ENCODE measurements around the gene TTL.
"Not testable (repeated sequence)": the region's sequence is repeated elsewhere in the genome, so short reads cannot be mapped to it uniquely, and the experiment has no call there.

DNA sequence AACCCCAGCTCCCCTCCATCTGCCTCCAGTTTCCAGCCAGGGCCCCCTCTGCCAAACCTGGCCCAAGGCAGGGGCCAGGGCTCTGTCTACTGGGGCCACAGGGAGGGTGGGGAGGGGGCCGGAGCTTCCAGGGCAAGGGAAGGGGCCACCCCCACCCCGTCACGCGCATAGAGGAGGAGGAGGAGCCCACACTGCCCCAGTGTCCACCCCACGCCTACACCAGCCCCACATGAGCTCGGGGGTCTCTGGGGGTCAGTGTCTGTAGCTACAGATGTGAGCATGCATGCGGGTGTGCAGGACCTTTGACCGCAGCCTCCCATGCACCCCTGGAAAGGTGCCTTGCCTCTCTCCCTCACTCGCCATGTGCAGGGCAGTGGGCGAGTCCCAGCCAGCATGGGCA, 45.0 kb upstream of the TTL start:
- TF ChIP-seq, protein P1, sequence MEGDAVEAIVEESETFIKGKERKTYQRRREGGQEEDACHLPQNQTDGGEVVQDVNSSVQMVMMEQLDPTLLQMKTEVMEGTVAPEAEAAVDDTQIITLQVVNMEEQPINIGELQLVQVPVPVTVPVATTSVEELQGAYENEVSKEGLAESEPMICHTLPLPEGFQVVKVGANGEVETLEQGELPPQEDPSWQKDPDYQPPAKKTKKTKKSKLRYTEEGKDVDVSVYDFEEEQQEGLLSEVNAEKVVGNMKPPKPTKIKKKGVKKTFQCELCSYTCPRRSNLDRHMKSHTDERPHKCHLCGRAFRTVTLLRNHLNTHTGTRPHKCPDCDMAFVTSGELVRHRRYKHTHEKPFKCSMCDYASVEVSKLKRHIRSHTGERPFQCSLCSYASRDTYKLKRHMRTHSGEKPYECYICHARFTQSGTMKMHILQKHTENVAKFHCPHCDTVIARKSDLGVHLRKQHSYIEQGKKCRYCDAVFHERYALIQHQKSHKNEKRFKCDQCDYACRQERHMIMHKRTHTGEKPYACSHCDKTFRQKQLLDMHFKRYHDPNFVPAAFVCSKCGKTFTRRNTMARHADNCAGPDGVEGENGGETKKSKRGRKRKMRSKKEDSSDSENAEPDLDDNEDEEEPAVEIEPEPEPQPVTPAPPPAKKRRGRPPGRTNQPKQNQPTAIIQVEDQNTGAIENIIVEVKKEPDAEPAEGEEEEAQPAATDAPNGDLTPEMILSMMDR (conservative IDR thresholded peaks at IDR 0.05; ENCODE audit: low read depth, low read length): not testable (repeated sequence)
- not testable (repeated sequence) for TF ChIP-seq EZH2 (IDR thresholded peaks at IDR 0.05; ENCODE audit: low read length, unreplicated experiment); EZH2phosphoT487 (IDR thresholded peaks at IDR 0.05; ENCODE audit: borderline replicate concordance, low read length)
